BE2C (cell line): ENCODE data around the gene TNFRSF19.

Source experiments
- DNase-seq: peaks from one replicate; pipeline ENCODE4 v3.0.0-alpha.2; 2020
- H3K27me3 ChIP-seq: fragments of 250-450 bp; sonication (Bioruptor Pico); 2 replicates; pipeline ENCODE4 v1.5.1; 2020; ENCODE audit warnings: mild to moderate bottlenecking
- H3K36me3 ChIP-seq: fragments of 250-450 bp; sonication (Bioruptor Pico); 2 replicates; pipeline ENCODE4 v1.5.1; 2020; ENCODE audit warnings: mild to moderate bottlenecking
- H3K4me1 ChIP-seq: fragments of 250-450 bp; sonication (Bioruptor Pico); 2 replicates; pipeline ENCODE4 v1.5.1; 2020
- H3K4me3 ChIP-seq: 2 replicates; pipeline ENCODE4 v1.5.1; 2011; ENCODE audit warnings: low read depth, low read length
- H3K9me3 ChIP-seq: fragments of 250-450 bp; sonication (Bioruptor Pico); 2 replicates; pipeline ENCODE4 v1.5.1; 2020
- CTCF ChIP-seq: IDR thresholded peaks from 2 replicates; pipeline ENCODE4 v1.5.1; 2012; ENCODE audit warnings: mild to moderate bottlenecking, low read depth, low read length

The TNFRSF19 gene

GRCh38 chr13:23554000-23554399, 16.2 kb upstream of the TNFRSF19 start:
- Histone ChIP-seq H3K4me1 (peaks cover 2% of the 10 kb centered on the region; the same call in 1 of the 2 replicates), H3K27me3 (no peaks in the 10 kb centered on the region), H3K4me3 (no peak overlapping the region), H3K36me3 (no peaks in the 10 kb centered on the region), H3K9me3 (no peaks in the 10 kb centered on the region)
- no peak for DNase-seq
- no peak for TF ChIP-seq CTCF

GRCh38 chr13:23557043-23557442, 13.2 kb upstream of the TNFRSF19 start:
- peaks cover 4% of the 10 kb centered on the region; the same call in 1 of the 2 replicates for H3K4me1 ChIP-seq
- TF ChIP-seq CTCF: no peak
- H3K9me3 ChIP-seq: no peaks in the 10 kb centered on the region
- H3K36me3 ChIP-seq: no peaks in the 10 kb centered on the region
- H3K4me3 ChIP-seq: no peak overlapping the region
- no peak for DNase-seq
- no peaks in the 10 kb centered on the region for H3K27me3 ChIP-seq

- Histone ChIP-seq H3K4me1 (peaks cover 4% of the 10 kb centered on the region; the same call in 1 of the 2 replicates), H3K36me3 (no peaks in the 10 kb centered on the region), H3K4me3 (no peak overlapping the region), H3K27me3 (no peaks in the 10 kb centered on the region), H3K9me3 (no peaks in the 10 kb centered on the region)
- no peak for DNase-seq
- no peak for TF ChIP-seq CTCF
These were observed 12.5 kb upstream of the TNFRSF19 start for GRCh38 chr13:23557733-23558132.

GRCh38 chr13:23558675-23559536, 11.3 kb upstream of the TNFRSF19 start:
- no peaks in the 10 kb centered on the region for H3K27me3 ChIP-seq
- H3K4me3 ChIP-seq: peak overlapping the region; percentile 33
- H3K36me3 ChIP-seq: no peaks in the 10 kb centered on the region
- H3K9me3 ChIP-seq: no peaks in the 10 kb centered on the region
- H3K4me1 ChIP-seq: peaks cover 4% of the 10 kb centered on the region; the same call in 1 of the 2 replicates
- peak; percentile 25 for DNase-seq
- no peak for TF ChIP-seq CTCF

- Histone ChIP-seq H3K4me1 (peaks cover 4% of the 10 kb centered on the region; the same call in 1 of the 2 replicates), H3K36me3 (no peaks in the 10 kb centered on the region), H3K27me3 (no peaks in the 10 kb centered on the region), H3K9me3 (no peaks in the 10 kb centered on the region), H3K4me3 (no peak overlapping the region)
- TF ChIP-seq CTCF: no peak
- no peak for DNase-seq
These were observed 9.6 kb upstream of the TNFRSF19 start for GRCh38 chr13:23560571-23561089.

GRCh38 chr13:23561261-23561660, 9.0 kb upstream of the TNFRSF19 start:
- no peak for TF ChIP-seq CTCF
- Histone ChIP-seq H3K4me1 (peaks cover 4% of the 10 kb centered on the region; the same call in 1 of the 2 replicates), H3K36me3 (no peaks in the 10 kb centered on the region), H3K4me3 (no peak overlapping the region), H3K9me3 (no peaks in the 10 kb centered on the region), H3K27me3 (no peaks in the 10 kb centered on the region)
- DNase-seq: no peak
